Neural crest cell (in vitro differentiated cells): ENCODE data around the gene PRR12. TPM values are rescaled to one million over a fixed set of nuclear protein-coding genes. Genes with fewer than 3 reads are reported as not detected.
"Not testable (repeated sequence)": the region's sequence is repeated elsewhere in the genome, so short reads cannot be mapped to it uniquely, and the experiment has no call there.

Experiments used
- DNase-seq: peaks from one replicate; pipeline ENCODE4 v3.0.0; 2021; ENCODE audit warnings: low read depth, mixed read lengths, low spot score
- H3K27ac Mint-ChIP-seq: one replicate; pipeline ENCODE4 v1.8.0; 2021; ENCODE audit warnings: mild to moderate bottlenecking, mixed read lengths; ENCODE audit not compliant: unreplicated experiment
- H3K27me3 Mint-ChIP-seq: 2 replicates; pipeline ENCODE4 v1.8.0; 2021; ENCODE audit warnings: low read depth, mild to moderate bottlenecking, mixed read lengths
- H3K36me3 Mint-ChIP-seq: 2 replicates; pipeline ENCODE4 v1.8.0; 2021; ENCODE audit warnings: low read depth, mild to moderate bottlenecking, mixed read lengths
- H3K4me1 Mint-ChIP-seq: 2 replicates; pipeline ENCODE4 v1.8.0; 2021; ENCODE audit warnings: mixed read lengths
- H3K4me3 Mint-ChIP-seq: one replicate; pipeline ENCODE4 v1.8.0; 2021; ENCODE audit warnings: mild to moderate bottlenecking, mixed read lengths
- H3K9me3 Mint-ChIP-seq: 2 replicates; pipeline ENCODE4 v1.8.0; 2021; ENCODE audit warnings: mixed read lengths
- CTCF ChIP-seq: fragments of 200-600 bp; sonication (generic); conservative IDR thresholded peaks from 2 replicates; pipeline ENCODE4 v1.5.0; 2021; ENCODE audit warnings: antibody characterized with exemption, mild to moderate bottlenecking
- total RNA-seq: library from RNA; stranded (reverse); gene quantifications from 2 replicates; pipeline ENCODE4 v1.2.1, GENCODE V29; 2021

The PRR12 gene
- total RNA-seq, 1 donor from 2014 or later: 51.7 TPM

- Mint-ChIP-seq H3K36me3 (peaks cover 7% of the 10 kb centered on the region), H3K27me3 (no peaks in the 10 kb centered on the region), H3K4me3 (no peak overlapping the region), H3K4me1 (peaks cover 3% of the 10 kb centered on the region), H3K9me3 (no peaks in the 10 kb centered on the region), H3K27ac (no peak overlapping the region)
- TF ChIP-seq CTCF: no peak
- DNase-seq: no peak
Measured at GRCh38 chr19:49616532-49616931, 25.6 kb downstream of the PRR12 start.

- Mint-ChIP-seq H3K9me3 (no peaks in the 10 kb centered on the region), H3K4me3 (no peak overlapping the region), H3K27me3 (no peaks in the 10 kb centered on the region), H3K27ac (no peak overlapping the region), H3K36me3 (peaks cover 7% of the 10 kb centered on the region), H3K4me1 (peaks cover 3% of the 10 kb centered on the region)
- no peak for DNase-seq
- no peak for TF ChIP-seq CTCF
Measured at GRCh38 chr19:49616945-49617344, 26.0 kb downstream of the PRR12 start.

GRCh38 chr19:49617860-49618259, 26.9 kb downstream of the PRR12 start:
- not testable (repeated sequence) for H3K4me1 Mint-ChIP-seq, H3K9me3 Mint-ChIP-seq, H3K27me3 Mint-ChIP-seq

GRCh38 chr19:49624967-49625910, 34.3 kb downstream of the PRR12 start:
- TF ChIP-seq CTCF: no peak
- H3K36me3 Mint-ChIP-seq: peaks cover 12% of the 10 kb centered on the region
- no peaks in the 10 kb centered on the region for H3K27me3 Mint-ChIP-seq
- H3K9me3 Mint-ChIP-seq: no peaks in the 10 kb centered on the region
- H3K4me1 Mint-ChIP-seq: no peaks in the 10 kb centered on the region
- no peak overlapping the region for H3K4me3 Mint-ChIP-seq
- no peak overlapping the region for H3K27ac Mint-ChIP-seq
- DNase-seq: no peak

More at GRCh38 chr19:49617860-49618259, 26.9 kb downstream of the PRR12 start:
- not testable (repeated sequence) for H3K27ac Mint-ChIP-seq, H3K4me3 Mint-ChIP-seq, H3K36me3 Mint-ChIP-seq, DNase-seq

- no peak for TF ChIP-seq CTCF
- Mint-ChIP-seq H3K4me1 (no peaks in the 10 kb centered on the region), H3K36me3 (peaks cover 12% of the 10 kb centered on the region), H3K4me3 (no peak overlapping the region), H3K9me3 (no peaks in the 10 kb centered on the region), H3K27ac (no peak overlapping the region), H3K27me3 (no peaks in the 10 kb centered on the region)
- no peak for DNase-seq
Measured at GRCh38 chr19:49626226-49626625, 35.2 kb downstream of the PRR12 start.

GRCh38 chr19:49629659-49630058, 38.7 kb downstream of the PRR12 start:
- peaks cover under 1% of the 10 kb centered on the region for H3K4me1 Mint-ChIP-seq
- peaks cover 6% of the 10 kb centered on the region for H3K36me3 Mint-ChIP-seq
- no peak for TF ChIP-seq CTCF
- H3K9me3 Mint-ChIP-seq: no peaks in the 10 kb centered on the region
- peaks cover 2% of the 10 kb centered on the region for H3K27me3 Mint-ChIP-seq
- DNase-seq: no peak
- H3K4me3 Mint-ChIP-seq: peak overlapping the region; percentile 9
- no peak overlapping the region for H3K27ac Mint-ChIP-seq
